DOHH2 (cell line): ENCODE measurements around the gene SRSF2.

Experiments used
- H3F3A ChIP-seq: fragments of 200-600 bp; sonication (generic), shearing (Covaris generic); 2 replicates; pipeline ENCODE4 v1.6.0; 2016; ENCODE audit warnings: antibody characterized with exemption, mild to moderate bottlenecking; ENCODE audit not compliant: control insufficient read depth, insufficient read depth
- H3K27ac ChIP-seq: fragments of 200-600 bp; sonication (generic); 2 replicates; pipeline ENCODE4 v1.5.1; 2014; ENCODE audit warnings: low read depth, mild to moderate bottlenecking, low read length, moderate library complexity
- H3K27me3 ChIP-seq: fragments of 200-600 bp; sonication (generic); 2 replicates; pipeline ENCODE4 v1.6.1; 2014; ENCODE audit warnings: mild to moderate bottlenecking, low read length, mixed read lengths; ENCODE audit not compliant: control insufficient read depth
- H3K36me3 ChIP-seq: fragments of 200-600 bp; sonication (generic); 2 replicates; pipeline ENCODE4 v1.6.1; 2014; ENCODE audit warnings: mild to moderate bottlenecking, low read length, moderate library complexity, mixed read lengths; ENCODE audit not compliant: control insufficient read depth
- H3K4me1 ChIP-seq: fragments of 200-600 bp; sonication (generic); 2 replicates; pipeline ENCODE4 v1.6.1; 2014; ENCODE audit warnings: mild to moderate bottlenecking, low read length, mixed read lengths; ENCODE audit not compliant: control insufficient read depth
- H3K4me2 ChIP-seq: fragments of 200-600 bp; sonication (generic); 2 replicates; pipeline ENCODE4 v1.6.0; 2014; ENCODE audit warnings: mild to moderate bottlenecking, low read length, moderate library complexity
- H3K4me3 ChIP-seq: fragments of 200-600 bp; sonication (generic); 2 replicates; pipeline ENCODE4 v1.5.1; 2014; ENCODE audit warnings: mild to moderate bottlenecking, low read length, mixed read lengths
- H3K79me2 ChIP-seq: fragments of 200-600 bp; sonication (generic); 2 replicates; pipeline ENCODE4 v1.6.1; 2014; ENCODE audit warnings: mild to moderate bottlenecking, low read length, mixed read lengths; ENCODE audit not compliant: control insufficient read depth
- H3K9me2 ChIP-seq: fragments of 200-600 bp; sonication (generic); replicated peaks from 2 replicates; pipeline ENCODE4 v1.6.1; 2014; ENCODE audit warnings: mild to moderate bottlenecking, low read length, mixed read lengths; ENCODE audit not compliant: control insufficient read depth
- H3K9me3 ChIP-seq: fragments of 200-600 bp; sonication (generic); 2 replicates; pipeline ENCODE4 v1.6.1; 2014; ENCODE audit warnings: antibody characterized with exemption, low read length, mixed read lengths; ENCODE audit not compliant: control insufficient read depth, insufficient read depth
- H4K20me1 ChIP-seq: fragments of 200-600 bp; sonication (generic); 2 replicates; pipeline ENCODE4 v1.6.0; 2014; ENCODE audit warnings: low read depth, mild to moderate bottlenecking, antibody characterized with exemption, low read length, moderate library complexity; ENCODE audit not compliant: control insufficient read depth, insufficient read depth
- EZH2phosphoT487 ChIP-seq: fragments of 200-600 bp; sonication (generic); IDR thresholded peaks from 2 replicates; pipeline ENCODE4 v1.6.1; 2017; ENCODE audit warnings: borderline replicate concordance, mild to moderate bottlenecking, antibody characterized with exemption, low read length, moderate library complexity, mixed read lengths
- TF ChIP-seq, protein P1 (sequence below): fragments of 200-600 bp; sonication (generic); IDR thresholded peaks from one replicate; pipeline ENCODE4 v1.5.1; 2014; ENCODE audit warnings: antibody characterized with exemption, mild to moderate bottlenecking, low read depth, low read length; ENCODE audit not compliant: poor library complexity, severe bottlenecking

The SRSF2 gene

DNA sequence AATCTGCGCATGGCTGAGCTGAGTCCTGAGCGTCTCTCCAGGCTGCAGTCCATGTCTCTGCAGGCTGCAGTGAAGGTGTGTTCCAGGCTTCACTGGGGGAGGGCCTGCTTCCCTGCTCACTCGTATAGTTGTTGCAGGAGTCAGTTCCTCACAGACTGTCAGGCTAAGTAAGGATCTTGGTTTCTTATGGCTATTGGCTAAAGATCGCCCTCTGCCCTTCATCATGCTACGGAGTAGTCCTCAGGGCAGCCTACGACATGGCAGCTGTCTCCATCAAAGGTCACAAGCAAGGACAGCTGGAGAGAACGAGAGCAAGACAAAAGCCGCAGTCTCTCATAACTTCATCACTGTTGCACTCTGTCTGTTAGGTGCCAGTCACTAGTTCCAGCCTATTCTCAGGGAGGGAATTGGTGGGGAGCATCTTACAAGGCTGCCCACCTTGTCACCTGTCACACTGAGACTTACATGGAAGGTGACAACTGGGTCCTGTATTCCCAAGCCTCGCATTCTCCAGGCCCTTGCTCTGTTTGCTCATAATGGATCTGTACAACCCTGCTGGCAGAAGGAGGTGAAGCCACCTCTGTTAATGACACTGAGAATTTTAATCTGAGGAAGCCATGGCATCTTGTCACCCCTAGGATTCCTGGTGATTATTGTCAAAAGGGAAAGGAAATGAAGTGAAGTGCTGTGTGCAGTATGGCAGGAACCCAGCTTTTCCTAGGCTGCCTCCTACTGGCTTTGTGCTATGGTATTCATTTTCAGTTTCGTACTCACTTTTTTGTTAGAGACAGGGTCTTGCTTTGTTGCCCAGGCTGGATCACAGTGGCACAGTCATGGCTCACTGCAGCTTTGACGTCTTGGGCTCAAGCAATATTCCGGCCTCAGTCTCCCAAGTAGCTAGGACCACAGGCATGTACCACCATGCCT lies 44.2 kb upstream of the SRSF2 start:
- Histone ChIP-seq H3F3A (no peaks in the 10 kb centered on the region), H3K4me3 (no peak overlapping the region), H3K27ac (no peak overlapping the region), H3K36me3 (peaks cover 17% of the 10 kb centered on the region), H3K9me3 (no peaks in the 10 kb centered on the region), H3K79me2 (no peaks in the 10 kb centered on the region), H3K9me2 (no peaks in the 10 kb centered on the region), H3K4me2 (no peak overlapping the region), H3K27me3 (no peaks in the 10 kb centered on the region), H3K4me1 (peaks cover 11% of the 10 kb centered on the region), H4K20me1 (no peaks in the 10 kb centered on the region)
- TF ChIP-seq, protein P1, sequence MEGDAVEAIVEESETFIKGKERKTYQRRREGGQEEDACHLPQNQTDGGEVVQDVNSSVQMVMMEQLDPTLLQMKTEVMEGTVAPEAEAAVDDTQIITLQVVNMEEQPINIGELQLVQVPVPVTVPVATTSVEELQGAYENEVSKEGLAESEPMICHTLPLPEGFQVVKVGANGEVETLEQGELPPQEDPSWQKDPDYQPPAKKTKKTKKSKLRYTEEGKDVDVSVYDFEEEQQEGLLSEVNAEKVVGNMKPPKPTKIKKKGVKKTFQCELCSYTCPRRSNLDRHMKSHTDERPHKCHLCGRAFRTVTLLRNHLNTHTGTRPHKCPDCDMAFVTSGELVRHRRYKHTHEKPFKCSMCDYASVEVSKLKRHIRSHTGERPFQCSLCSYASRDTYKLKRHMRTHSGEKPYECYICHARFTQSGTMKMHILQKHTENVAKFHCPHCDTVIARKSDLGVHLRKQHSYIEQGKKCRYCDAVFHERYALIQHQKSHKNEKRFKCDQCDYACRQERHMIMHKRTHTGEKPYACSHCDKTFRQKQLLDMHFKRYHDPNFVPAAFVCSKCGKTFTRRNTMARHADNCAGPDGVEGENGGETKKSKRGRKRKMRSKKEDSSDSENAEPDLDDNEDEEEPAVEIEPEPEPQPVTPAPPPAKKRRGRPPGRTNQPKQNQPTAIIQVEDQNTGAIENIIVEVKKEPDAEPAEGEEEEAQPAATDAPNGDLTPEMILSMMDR, result no peak
- TF ChIP-seq EZH2phosphoT487, result no peak

DNA sequence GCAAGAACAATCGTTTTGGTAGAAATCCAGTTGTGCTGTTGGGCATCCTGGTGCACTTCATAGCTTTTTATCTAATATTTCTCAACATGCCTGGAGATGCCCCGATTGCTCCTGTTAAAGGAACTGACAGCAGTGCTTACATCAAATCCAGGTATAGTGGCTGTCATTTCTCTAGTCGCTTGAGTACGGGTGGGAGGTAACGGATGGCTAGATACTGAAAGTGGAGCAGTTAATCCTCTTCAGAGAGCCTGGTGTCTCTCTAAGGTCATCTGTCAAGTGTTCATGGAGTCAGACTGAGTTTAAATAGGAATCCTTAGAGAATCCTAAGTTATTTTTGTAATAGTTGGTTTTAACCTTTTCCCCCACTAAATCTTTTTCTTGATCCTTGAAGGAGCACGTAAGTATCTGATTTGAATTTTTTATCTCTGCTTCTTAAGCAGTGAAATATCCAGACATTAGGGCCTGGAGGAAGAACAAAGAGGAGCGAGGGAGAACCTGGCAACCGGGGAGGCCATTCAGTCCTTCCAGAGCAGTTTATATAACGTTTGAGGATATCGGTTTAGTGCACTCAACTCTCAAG lies 38.0 kb upstream of the SRSF2 start:
- Histone ChIP-seq H3K4me1 (no peaks in the 10 kb centered on the region), H3K9me3 (no peaks in the 10 kb centered on the region), H3K36me3 (peaks cover 29% of the 10 kb centered on the region), H4K20me1 (no peaks in the 10 kb centered on the region), H3K4me2 (no peak overlapping the region), H3K27ac (no peak overlapping the region), H3F3A (no peaks in the 10 kb centered on the region), H3K4me3 (no peak overlapping the region), H3K9me2 (no peaks in the 10 kb centered on the region), H3K27me3 (no peaks in the 10 kb centered on the region), H3K79me2 (no peaks in the 10 kb centered on the region)
- TF ChIP-seq, protein P1, result no peak
- TF ChIP-seq EZH2phosphoT487, result no peak

- Histone ChIP-seq H3K9me3 (no peaks in the 10 kb centered on the region), H3K4me1 (no peaks in the 10 kb centered on the region), H3K27me3 (no peaks in the 10 kb centered on the region), H4K20me1 (no peaks in the 10 kb centered on the region), H3K36me3 (peaks cover 21% of the 10 kb centered on the region), H3F3A (no peaks in the 10 kb centered on the region), H3K4me3 (no peak overlapping the region), H3K4me2 (no peak overlapping the region), H3K79me2 (no peaks in the 10 kb centered on the region), H3K27ac (no peak overlapping the region), H3K9me2 (no peaks in the 10 kb centered on the region)
- TF ChIP-seq, protein P1, result no peak
- TF ChIP-seq EZH2phosphoT487, result no peak
Observed at GRCh38 chr17:76772842-76773525, 35.9 kb upstream of the SRSF2 start.
